NCI-H82 treated with DMSO at 0.1 percent for 48 hours (cell line): ENCODE results near the gene TAOK3.

Source experiments
- DNase-seq: peaks from one replicate; lab custom pipeline; 2025; ENCODE audit not compliant: unreplicated experiment; lab: John Stamatoyannopoulos, UW

The TAOK3 gene

GRCh38 chr12:118219106-118219505, 153.6 kb downstream of the TAOK3 start:
- no peak for DNase-seq

- DNase-seq: no peak
Measured at GRCh38 chr12:118213452-118213851, 159.3 kb downstream of the TAOK3 start.

GRCh38 chr12:118212606-118213005, 160.1 kb downstream of the TAOK3 start:
- DNase-seq: no peak

- DNase-seq: no peak
Measured at GRCh38 chr12:118206107-118206412, 166.6 kb downstream of the TAOK3 start.

- DNase-seq: no peak
Measured at GRCh38 chr12:118193958-118194357, 178.7 kb downstream of the TAOK3 start.

GRCh38 chr12:118193477-118193876, 179.2 kb downstream of the TAOK3 start:
- no peak for DNase-seq

GRCh38 chr12:118190266-118190665, 182.4 kb downstream of the TAOK3 start:
- DNase-seq: no peak

- peak; percentile 74 for DNase-seq
Measured at GRCh38 chr12:118189741-118190191, 182.9 kb downstream of the TAOK3 start.

- DNase-seq: no peak
Measured at GRCh38 chr12:118188690-118189371, 183.9 kb downstream of the TAOK3 start.

- no peak for DNase-seq
Measured at GRCh38 chr12:118187751-118188435, 184.8 kb downstream of the TAOK3 start.

GRCh38 chr12:118185602-118186397, 186.9 kb downstream of the TAOK3 start:
- no peak for DNase-seq

GRCh38 chr12:118183711-118184110, 189.0 kb downstream of the TAOK3 start:
- DNase-seq: no peak

GRCh38 chr12:118183155-118183554, 189.6 kb downstream of the TAOK3 start:
- DNase-seq: no peak

GRCh38 chr12:118175823-118176447, 196.8 kb downstream of the TAOK3 start:
- no peak for DNase-seq

- DNase-seq: no peak
Measured at GRCh38 chr12:118166946-118167345, 205.8 kb downstream of the TAOK3 start.

GRCh38 chr12:118164798-118165486, 207.8 kb downstream of the TAOK3 start:
- DNase-seq: peak; percentile 41

GRCh38 chr12:118160536-118160935, 212.2 kb downstream of the TAOK3 start:
- DNase-seq: no peak

GRCh38 chr12:118151755-118152154, 221.0 kb downstream of the TAOK3 start:
- no peak for DNase-seq

GRCh38 chr12:118150625-118151024, 222.1 kb downstream of the TAOK3 start:
- no peak for DNase-seq

- no peak for DNase-seq
Measured at GRCh38 chr12:118148287-118148686, 224.4 kb downstream of the TAOK3 start.

GRCh38 chr12:118145798-118146156, 226.9 kb downstream of the TAOK3 start:
- DNase-seq: no peak
